Inferior parietal cortex (tissue), 1 donor: ENCODE data around the gene SWT1.
"Not testable (repeated sequence)": the region's sequence is repeated elsewhere in the genome, so short reads cannot be mapped to it uniquely, and the experiment has no call there.

Experiments
- DNase-seq: peaks from one replicate; pipeline ENCODE4 v3.0.0-alpha.2; 2016; ENCODE audit errors: extremely low spot score

SWT1 gene

GRCh38 chr1:185319139-185319475, 162.1 kb downstream of the SWT1 start:
- no peak for DNase-seq

DNA sequence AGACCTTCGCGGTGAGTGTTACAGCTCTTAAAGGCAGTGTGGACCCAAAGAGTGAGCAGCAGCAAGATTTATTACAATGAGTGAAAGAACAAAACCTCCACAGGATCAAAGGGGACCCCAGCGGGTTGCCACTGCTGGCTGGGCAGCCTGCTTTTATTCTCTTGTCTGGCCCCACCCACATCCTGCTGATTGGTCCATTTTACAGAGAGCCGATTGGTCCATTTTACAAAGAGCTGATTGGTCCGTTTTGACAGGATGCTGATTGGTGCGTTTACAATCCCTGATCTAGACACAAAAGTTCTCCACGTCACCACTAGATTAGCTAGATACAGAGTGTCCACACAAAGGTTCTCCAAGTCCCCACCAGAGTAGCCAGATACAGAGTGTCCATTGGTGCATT, 164.1 kb downstream of the SWT1 start:
- DNase-seq, result not testable (repeated sequence)

DNA sequence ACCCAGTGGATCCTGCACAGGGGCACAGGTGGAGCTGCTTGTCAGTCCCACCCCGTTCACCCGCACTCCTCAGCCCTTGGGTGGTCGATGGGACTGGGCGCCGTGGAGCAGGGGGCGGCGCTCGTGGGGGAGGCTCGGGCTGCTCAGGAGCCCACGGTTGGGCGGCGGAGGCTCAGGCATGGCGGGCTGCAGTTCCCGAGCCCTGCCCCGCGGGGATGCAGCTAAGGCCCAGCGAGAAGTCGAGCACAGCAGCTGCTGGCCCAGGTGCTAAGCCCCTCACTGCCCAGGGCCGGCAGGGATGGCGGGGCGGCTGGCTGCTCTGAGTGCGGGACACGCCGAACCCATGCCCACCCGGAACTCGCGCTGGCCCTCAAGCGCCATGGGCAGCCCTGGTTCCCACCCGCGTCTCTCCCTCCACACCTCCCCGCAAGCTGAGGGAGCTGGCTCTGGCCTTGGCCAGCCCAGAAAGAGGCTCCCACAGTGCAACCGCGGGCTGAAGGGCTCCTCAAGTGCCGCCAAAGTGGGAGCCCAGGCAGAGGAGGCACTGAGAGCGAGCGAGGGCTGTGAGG, 164.8 kb downstream of the SWT1 start:
- not testable (repeated sequence) for DNase-seq

- no peak for DNase-seq
These were observed 165.7 kb downstream of the SWT1 start for GRCh38 chr1:185322636-185323035.

- no peak for DNase-seq
These were observed 167.2 kb downstream of the SWT1 start for GRCh38 chr1:185324118-185324517.

DNA sequence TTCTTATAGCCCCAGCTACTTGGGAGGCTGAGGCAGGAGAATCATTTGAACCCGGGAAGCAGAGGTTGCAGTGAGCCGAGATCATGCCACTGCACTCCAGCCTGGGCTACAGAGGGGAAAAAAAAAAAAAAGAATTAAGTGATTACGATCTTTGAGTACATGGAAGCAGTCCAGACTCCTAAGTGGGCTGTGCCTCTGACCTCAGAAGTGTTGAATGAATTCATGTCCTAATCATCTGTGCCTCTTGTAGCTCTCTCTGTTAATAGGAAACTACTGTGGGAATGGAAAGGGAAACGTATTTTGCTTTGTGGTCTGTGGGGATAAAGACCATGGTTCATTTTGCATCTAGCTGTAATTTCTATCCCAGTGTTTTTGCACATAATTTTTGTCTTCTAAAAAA, 168.4 kb downstream of the SWT1 start:
- no peak for DNase-seq

GRCh38 chr1:185328255-185328654, 171.3 kb downstream of the SWT1 start:
- no peak for DNase-seq

GRCh38 chr1:185334182-185334581, 177.2 kb downstream of the SWT1 start:
- DNase-seq, result no peak

- DNase-seq, result no peak
These were observed 180.3 kb downstream of the SWT1 start for GRCh38 chr1:185337246-185337645.

DNA sequence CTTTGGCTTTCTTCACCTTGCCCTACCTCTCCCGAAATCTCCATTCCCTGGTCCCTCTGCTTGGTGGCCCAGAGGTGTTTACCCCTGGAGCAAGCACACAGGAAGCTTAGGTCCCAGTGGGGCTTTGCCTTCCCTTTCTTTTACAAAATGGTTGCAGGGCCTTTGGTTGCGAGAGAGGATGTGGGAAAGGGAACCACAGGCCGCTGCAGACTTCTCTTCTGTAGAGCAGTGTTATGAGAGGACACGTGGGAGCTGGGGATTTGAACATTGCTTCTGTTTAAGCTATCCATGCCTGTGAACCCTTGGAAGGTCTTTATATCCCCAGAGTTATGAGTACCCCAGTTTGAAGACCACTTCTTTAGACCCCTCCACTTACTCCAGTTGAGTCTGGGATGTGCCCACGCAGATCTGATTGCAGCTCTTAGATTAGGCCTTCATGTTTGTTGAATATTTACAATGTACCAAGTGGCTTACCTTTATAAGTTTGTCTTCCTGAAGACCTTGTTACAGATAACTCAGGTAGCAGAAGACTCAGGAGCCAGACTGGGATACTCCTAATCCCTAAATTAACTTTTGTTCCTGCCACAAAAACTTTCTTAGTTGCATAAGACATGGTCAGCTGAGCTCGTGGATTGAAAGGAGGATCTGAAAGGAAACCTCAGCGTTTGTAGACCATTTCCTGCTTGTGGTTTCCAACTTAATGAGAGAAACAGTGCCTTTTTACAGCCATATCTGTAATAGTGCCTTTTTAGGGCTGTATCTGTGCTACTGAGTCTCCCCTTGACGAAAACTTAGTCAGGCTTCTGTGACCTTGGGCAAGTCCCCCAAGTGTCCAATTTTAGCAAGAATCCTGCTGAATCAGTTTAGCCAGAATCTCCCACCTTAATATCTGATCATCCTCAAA, 182.0 kb downstream of the SWT1 start:
- DNase-seq, result no peak

DNA sequence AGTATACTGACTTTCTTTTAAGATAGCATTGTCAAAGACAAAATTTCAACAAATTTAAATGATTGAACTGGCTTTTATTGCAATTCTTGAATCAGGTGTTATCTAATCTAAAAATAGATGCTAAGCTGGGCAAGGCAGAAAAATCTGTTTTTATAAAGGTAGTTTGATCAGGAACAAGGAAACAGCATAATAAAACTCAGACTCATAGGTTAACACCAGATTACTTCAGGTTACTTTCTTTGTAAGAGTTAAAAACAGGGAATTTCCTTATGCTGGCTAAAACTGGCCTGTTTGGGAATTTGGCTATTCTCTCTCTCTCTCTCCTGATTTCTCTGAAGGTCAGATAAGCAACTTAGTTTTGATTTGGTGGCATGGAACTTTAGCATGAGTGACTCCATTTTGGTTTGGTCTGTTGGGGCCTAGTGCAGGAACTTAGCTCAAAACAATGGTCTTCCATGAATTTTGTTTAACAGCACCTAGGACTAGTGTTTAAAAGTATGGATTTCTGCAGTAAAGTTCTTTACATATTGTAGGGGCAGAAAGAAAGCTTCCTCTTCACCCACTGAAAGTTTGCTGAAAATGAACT, 184.3 kb downstream of the SWT1 start:
- DNase-seq, result no peak
